HG03159 (cell line): ENCODE results near the gene RPL12.

ENCODE experiments used
- ATAC-seq: cut with Tn5 transposase; IDR thresholded peaks from one replicate; pipeline ENCODE4 v1.9.1; 2021; ENCODE audit warnings: mild to moderate bottlenecking, moderate library complexity; ENCODE audit not compliant: unreplicated experiment

The RPL12 gene

DNA sequence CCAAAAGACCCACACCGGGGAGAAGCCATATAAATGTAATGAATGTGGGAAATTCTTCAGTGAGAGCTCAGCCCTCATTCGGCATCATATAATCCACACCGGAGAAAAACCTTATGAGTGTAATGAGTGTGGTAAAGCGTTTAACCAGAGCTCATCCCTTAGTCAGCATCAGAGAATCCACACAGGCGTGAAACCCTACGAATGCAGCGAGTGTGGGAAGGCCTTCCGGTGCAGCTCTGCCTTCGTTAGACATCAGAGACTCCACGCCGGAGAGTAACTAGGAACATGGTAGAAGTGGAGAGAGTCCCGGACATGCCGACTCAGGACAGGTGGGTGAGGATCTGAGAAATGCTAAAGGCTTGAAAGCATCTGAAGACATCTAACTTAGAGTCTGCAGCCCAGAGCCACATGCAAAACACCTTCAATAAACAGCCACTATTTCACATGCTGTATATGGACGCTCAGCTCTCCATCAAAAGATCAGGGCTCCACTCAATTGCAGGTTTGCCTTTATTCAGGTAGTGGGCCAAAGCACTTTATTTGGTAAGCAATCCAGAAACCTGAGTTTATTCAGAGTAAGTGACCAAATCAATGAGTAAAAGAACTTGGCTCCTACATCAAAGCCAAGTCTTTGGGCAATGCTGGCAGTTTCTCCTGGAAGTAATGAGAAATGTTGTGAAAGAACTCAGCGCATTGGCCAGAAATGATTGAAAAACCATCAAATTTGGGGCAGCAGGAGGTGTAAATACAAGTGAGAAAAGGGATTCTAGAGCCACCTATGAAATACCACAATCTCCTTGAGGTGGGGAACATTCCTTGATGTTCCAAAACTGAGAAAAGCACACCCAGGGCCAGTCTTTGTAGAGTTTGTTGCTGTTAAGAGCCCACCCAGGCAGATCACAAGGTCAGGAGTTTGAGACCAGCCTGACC is 6.0 kb downstream of the RPL12 start:
- ATAC-seq: no peak

DNA sequence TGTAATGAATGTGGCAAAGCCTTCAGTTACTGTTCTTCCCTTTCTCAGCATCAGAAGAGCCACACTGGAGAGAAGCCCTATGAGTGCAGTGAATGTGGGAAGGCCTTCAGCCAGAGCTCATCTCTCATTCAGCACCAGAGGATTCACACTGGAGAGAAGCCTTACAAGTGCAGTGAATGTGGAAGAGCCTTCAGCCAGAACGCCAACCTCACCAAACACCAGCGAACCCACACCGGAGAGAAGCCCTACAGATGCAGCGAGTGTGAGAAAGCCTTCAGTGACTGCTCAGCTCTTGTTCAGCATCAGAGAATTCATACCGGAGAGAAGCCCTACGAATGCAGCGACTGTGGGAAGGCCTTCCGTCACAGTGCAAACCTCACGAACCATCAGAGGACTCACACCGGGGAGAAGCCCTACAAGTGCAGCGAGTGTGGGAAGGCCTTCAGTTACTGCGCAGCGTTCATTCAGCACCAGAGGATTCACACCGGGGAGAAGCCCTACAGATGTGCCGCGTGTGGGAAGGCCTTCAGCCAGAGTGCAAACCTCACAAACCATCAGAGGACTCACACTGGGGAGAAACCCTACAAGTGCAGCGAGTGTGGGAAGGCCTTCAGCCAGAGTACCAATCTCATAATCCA is 6.8 kb downstream of the RPL12 start:
- ATAC-seq: no peak

DNA sequence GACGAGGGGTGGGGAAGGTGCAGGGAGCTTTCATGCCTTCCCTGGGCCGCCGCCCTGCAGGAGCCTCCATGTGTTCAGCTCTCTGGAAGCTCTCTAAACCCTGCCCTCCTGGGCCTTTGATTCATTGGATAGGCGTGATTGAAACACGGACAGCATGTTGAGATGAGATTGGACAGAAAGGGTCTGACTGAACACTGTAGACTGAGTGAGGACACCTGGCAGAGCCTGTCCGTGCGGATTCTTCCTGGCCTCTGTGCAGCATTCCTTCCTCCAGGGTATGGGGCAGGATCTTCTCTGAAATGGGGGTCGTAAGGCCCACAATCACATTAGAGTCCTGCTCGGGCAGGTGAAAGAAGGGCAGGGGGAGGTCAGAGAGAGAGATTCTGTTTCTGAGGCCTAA is 12.8 kb downstream of the RPL12 start:
- ATAC-seq: no peak

DNA sequence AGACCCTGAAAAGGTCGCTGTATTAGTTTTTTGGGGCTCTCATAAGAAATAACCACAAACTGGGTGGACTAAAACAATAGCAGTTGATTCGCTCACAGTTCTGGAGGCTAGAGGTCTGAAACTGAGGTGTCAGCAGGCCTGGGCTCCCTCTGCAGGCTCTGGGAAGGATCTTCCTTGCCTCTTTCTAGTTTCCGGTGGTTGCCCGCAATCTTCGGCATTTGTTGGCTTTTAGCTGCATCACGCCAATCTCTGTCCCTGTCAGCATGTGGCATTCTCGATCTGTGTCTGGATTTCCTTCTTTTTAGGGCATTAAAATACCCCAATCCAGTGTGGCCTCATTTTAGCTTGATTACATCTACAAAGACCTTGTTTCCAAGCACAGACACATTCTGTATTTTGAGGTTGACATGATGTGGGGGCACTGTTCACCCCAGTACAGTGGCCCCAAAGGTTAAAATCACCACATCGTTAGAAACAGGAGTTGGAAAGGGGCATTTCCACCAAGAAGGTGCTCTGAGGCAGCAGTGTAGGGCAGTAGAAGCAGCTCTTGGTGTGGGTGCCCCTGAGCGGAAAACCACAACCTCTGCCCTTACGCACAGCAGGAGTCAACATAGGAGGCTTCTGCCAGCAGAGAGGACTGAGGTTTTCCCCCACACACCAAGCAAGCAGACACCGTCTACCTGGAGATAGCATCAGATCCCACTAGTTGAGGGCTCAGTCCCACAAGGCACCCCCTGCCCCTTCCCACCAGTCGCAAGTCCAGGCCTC is 13.5 kb downstream of the RPL12 start:
- ATAC-seq: no peak

DNA sequence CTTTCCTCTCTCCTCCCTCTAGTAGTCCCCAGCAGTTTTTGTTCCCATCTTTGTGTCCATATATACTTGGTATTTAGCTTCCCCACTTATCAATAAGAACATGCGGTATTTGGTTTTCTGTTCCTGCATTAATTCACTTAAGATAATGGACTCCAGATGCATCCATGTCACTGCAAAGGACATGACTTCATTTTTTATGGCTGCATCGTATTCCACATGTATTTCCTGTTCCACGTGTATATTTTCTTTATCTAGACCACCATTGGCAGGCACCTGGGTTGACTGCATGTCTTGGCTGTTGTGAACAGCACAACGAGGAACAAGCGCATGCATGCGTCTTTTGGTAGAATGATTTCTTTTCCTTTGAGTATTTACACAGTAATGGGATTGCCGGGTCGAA is 20.8 kb downstream of the RPL12 start:
- no peak for ATAC-seq

DNA sequence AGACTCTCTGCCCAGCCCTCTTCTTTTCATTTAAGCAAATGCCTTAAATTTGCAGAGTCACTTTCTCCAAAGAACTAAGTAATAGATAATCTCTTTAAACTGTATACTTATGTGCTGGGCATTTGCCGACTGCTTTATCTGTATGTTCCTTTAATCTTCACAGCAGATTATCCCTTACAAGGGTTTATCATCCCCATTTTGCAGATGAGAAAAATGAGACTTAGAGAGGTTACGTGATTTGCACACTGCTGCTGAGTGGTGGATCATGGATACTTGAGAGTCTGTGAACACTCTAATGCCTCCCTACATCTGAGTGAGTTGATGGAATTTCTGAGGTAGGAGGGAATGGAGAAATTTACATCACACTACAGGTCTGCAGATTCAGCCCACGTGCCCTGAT is 22.9 kb downstream of the RPL12 start:
- no peak for ATAC-seq

DNA sequence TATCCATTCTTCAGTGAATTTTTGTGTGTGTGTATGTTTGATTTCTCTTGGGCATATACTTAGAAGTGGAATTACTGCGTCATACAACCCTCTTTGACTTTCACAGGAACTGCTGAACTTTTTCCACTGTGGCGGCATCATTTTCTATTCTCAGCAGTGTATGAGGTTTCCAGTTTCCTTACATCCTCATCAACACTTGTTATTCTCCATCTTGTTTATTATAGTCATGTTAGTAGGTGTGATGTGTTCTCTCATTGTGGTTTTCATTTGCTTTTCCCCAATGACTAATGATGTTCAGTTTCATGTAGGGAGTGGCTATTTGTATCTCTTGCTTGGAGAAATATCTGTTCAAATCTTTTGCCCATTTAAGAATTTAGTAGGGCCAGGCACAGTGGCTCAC is 24.4 kb downstream of the RPL12 start:
- no peak for ATAC-seq

DNA sequence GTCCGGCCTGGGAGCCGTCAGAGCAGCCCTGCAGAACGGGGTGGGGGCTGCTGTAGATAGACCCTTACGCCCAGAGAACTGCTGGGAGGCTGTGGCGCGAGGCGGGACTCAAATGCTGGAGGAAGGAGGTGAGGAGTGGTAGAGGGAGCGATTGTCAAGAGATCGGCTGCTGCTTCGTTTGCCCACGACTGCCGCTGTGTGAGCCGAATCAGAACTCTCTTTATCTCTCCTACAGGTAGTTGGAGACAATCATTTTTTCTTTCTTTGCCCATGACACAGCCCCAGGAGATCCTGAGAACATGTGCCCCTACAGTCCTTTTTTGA is 26.6 kb downstream of the RPL12 start:
- ATAC-seq: peak; percentile 24

DNA sequence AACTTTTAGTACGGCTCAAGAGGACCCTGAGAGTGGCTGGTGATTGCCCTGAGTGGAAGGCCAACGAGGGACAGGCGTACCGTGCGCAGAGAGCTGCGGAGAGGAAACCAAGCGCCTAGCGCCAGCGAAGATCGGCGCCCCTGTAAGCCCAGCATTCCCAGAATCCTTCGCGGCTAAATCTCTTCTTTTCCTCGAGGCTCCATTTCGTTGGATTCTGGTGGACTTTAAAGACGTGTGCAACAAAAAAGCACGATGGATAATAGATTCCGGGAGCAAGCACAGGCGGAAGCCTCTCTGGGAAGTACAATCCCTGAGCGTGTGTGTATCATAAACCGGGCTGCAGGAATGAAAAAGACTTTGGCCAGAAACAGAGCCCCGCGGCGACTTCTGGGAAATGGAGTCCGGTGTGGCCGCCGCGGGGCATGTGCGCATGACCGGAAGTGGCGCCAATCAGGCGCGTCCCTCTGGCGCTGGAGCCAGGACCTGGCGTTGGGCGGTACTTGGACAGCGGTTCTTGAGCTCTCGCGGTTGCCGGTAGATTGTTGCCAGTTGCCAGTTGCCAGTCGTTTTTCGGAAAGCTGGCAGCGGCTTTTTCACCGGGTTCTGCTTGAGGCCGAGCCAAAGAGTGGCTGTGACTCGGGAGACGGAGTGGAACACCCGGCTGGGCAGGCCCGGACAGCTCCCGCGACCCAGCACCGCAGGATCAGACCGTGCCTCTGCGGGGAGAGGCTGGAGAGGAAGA is 27.1 kb downstream of the RPL12 start, which contains the start of gene ZNF79:
Gene ZNF79, plus strand, starts transcription at position 449 of the 742 bp plus-strand sequence. CDS start 406 bp downstream, outside the sequence.
- peak; percentile 84 for ATAC-seq

DNA sequence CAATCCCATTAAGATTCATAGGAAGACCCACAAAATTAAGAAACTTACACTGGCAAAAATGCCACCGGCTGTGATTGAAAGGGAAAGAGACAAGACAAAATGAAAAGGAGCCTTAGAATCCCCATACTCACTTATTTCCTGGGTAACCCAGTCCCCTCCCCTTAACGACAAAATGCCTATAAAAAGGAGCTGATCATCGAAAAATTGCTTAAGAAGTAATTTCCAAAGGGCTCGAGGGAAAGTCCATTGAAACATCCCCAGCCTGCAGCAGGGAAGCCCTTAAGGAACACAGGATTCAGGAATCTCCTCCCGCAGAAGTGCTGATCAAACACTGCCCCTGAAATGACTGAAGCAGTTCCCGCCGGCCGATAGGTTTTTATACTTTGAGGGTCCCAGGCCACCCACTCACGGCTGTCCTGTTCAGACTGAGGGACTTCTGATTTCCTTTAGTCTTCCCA is 27.7 kb downstream of the RPL12 start:
- no peak for ATAC-seq

DNA sequence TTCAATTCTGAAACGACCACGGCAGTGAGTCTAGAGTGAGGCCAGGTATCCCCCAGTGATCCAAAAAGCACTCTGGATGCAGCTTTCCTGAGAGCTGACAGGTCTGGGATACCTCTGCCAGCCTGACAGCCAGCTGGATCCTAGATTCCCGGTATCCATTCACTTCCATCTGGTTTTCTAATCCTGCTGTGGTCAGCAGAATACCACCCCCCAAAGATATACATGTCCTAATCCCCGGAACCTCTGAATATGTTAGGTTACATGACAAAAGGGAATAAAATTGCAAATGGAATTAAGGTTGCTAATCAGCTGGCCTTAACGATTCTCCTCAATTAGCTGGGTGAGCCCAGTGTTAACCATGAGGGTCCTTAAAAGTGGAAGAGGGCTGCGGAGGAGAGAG is 28.4 kb downstream of the RPL12 start:
- ATAC-seq: no peak

DNA sequence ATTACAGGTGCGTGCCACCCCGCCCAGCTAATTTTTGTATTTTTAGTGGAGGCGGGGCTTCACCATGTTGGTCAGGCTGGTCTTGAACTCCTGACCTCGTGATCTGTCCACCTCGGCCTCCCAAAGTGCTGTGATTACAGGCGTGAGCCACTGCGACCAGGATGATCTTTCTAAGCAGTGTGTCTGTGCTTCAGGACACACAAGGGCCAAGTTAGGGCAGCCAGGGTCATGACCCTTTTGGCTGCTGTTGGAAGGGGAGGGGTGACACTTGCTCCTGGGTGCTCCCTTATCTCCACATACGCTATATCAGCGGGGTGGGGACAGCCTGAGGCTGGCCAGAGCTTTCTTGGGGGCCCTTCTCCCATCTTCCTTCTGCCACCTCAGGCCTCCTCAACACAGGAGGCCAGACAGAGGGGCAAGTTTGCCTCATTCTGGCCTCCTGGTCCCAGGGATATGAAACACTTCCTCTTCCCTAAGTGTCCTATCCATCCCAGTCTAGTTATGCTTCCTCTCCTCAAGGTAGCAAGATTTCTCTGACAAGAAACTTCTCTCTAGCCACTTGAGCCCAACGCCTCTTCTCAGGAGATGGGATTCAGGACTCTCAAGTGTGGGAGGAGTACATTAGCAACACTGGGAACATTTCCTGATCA is 28.9 kb downstream of the RPL12 start:
- ATAC-seq: no peak

DNA sequence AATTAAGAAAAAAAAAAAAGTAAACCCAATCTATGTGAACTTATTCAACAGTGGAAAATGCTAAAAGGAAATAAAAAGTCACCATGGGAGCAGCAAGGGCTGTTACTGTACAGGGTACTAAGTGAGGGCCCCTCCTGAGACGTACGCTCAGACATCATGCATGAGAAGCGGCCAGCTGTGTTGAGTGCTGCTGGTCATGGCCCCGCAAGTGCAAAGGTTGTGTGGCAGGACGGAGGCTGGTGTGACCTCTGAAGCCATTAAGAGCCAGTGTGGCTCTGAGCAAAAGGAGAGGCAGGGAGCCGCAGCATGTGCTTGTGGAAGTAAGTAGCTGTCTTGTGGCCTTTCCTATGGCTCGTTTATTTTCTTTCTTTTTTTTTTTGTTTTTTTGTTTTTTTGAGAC is 30.1 kb downstream of the RPL12 start:
- ATAC-seq: no peak

DNA sequence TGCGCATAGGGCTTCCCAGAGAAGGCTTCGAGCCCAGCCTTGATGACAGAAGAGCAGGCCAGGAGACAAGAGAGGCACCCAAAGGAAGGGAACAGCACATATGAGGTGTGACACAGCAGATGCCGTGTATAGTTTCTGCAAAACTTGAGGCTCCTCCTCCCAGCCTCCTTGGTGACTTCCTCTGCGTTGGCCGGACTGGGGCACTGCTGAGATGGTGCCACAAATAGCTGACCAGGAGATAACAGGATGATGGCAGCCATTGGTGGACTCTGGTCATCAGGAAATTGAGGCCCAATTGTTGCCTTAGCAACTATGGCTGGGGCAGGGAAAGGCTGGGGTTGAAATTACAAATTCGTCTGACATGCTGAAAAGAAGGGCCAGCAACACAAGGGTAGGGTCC is 31.9 kb downstream of the RPL12 start:
- ATAC-seq: no peak

DNA sequence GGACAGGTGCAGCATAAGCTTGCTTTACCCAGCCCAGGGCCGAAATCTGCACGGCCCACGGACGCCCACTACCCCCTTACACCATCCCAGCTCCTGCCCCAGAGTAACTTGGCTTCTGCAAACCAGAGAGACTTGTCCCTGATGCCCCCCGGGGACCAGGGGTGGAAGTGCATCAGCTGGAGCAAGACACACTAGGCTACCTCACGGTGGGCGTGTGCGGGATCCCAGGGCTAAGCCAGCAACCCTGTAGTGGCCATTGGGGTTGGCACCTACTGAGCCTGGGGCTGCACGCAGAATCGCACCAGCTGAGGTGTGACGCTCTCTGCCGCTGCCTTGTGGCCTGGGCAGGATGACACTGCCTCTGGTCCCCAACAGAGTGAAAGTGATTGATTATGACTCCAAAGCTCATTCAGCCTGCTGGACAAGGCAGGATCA is 33.2 kb downstream of the RPL12 start:
- ATAC-seq: no peak

DNA sequence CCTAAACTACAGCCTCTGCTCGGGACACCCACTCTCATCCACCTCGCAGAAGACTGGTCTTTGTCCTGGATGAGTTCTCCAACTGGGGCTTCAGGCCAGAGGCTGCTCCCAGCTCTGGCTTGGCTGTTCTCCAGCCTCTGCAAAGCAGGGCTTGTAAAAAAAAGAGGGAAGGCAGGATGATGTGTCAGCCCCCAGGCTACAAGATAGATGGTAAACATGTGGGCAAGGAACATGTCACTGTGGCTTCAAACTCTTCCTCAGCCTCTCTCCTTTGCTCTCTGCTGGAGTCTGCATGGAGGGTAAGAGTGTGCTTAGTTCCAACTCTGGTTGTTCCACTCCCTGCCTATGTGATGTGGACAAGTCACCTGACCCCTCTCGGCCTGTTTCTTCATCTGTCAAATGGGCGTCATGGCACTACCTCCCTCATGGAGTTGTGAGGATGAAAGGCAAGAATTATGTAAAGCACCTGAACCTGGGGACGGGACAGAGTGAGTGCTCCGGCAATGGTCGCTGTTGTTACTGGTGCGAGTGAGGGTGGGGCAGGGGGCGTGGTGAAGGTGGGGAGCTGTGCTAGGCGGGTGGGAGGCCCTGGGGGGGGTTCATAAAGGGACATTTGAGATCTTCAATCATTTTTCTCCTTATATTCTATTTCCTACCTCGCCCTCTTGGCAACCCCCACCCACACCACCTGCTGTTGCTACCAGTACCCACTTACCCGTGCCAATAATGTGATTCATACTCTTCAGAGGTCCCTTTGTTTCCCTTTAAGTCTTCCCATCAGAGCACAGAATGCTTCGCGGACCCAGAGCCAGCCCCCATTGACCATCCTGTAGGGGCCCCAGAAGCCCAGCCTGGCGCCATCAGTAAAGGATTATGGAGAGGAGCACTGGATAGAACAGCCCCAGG is 33.8 kb downstream of the RPL12 start:
- ATAC-seq: no peak

DNA sequence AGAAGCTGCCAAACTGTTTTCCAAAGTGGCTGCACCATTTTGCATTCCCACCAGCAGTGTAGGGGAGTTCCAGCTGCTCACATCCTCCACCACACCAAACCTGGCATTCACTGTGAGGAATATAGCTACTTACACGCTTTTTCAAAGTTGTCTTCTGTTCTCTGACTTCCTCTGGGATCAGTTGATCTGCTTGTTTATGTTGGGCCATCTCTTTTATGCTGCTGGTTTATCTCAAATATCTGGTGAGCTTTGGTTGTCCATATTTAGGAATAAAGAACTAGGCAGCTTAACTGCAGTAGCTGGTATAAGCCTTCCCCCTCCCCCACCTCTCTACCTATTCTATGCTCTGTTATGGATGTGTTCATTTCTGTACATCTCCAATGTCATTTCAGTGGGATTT is 35.5 kb downstream of the RPL12 start:
- no peak for ATAC-seq

DNA sequence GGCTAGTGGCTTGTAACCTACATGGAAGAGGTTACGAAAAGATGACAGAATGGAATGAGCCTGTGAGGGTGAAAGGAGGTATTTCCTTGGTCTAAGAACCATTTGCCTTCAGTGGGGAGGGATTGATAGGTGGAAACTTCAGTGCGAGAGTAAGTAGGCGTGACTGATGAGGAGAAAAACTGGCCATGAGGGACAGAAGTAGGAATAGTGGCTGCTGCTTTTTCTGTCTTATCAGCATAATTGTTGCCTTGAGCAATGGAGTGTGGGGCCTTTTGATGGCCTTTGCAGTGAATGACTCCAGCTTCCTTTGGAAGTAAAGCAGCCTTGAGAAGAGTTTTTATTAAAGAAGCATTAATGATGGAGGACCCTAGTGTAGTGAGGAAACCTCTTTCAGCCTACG is 36.1 kb downstream of the RPL12 start:
- ATAC-seq: no peak

DNA sequence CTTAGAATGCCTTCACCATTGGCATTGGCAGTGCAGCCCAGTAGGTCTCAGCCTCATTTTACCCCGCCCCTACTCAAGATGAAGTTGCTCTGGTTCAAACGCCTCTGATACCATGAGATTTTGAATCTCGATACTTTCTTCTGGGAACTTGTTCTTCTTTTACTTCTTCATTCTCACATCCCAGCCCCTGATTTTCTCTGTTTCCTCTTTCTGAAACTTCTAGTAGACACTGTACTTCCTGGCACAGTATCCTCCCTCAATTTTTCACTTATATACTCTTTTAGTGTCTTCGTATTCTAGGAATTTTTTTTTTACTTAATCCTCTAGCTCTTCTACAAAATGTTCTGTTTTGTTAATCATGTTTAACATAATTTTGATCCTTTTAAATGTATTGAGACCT is 40.1 kb downstream of the RPL12 start:
- ATAC-seq: no peak
